ENCODE measurements around the gene CACYBP. TPM values are rescaled to one million over a fixed set of nuclear protein-coding genes. Genes with fewer than 3 reads are reported as not detected.

CACYBP gene
- total RNA-seq, 1 experiment from 2014 or later = 202 TPM

GRCh38 chr1:174954073-174954460, 45.7 kb upstream of the CACYBP start:
- Histone ChIP-seq H4K91ac (ENCODE audit: insufficient read length, low read depth, low read length) (no peak overlapping the region), H2BK12ac (ENCODE audit: insufficient read length, low read depth, low read length) (no peak overlapping the region), H2AFZ (ENCODE audit: low read length) (no peak overlapping the region), H4K5ac (ENCODE audit: insufficient read length, low read depth, low read length) (no peak overlapping the region), H3K23me2 (ENCODE audit: insufficient read length, low read depth, low read length, poor library complexity, severe bottlenecking) (no peaks in the 10 kb centered on the region), H3K27ac (ENCODE audit: insufficient read length, low read depth, low read length) (no peak overlapping the region), H3K9me3 (ENCODE audit: control insufficient read depth, low read depth, low read length) (no peaks in the 10 kb centered on the region), H3K23ac (ENCODE audit: insufficient read length, low read depth, low read length) (no peak overlapping the region), H2BK15ac (ENCODE audit: low read depth, low read length) (no peak overlapping the region), H3K79me2 (ENCODE audit: insufficient read depth, low read length) (peaks cover 2% of the 10 kb centered on the region; the same call in 1 of the 2 replicates), H2BK20ac (ENCODE audit: low read depth, low read length, poor library complexity, severe bottlenecking) (no peak overlapping the region), H3K9ac (ENCODE audit: extremely low read depth, insufficient read length, low read length) (no peak overlapping the region), H3K56ac (ENCODE audit: insufficient read length, low read depth, low read length) (no peak overlapping the region), H2BK120ac (ENCODE audit: low read depth, low read length, poor library complexity, severe bottlenecking) (no peak overlapping the region), H4K8ac (replicated peaks; ENCODE audit: insufficient read length, low read depth, low read length) (no peak overlapping the region), H3K18ac (ENCODE audit: insufficient read length, low read depth, low read length) (no peak overlapping the region), H3K27me3 (ENCODE audit: insufficient read depth, low read length) (no peaks in the 10 kb centered on the region), H3K4me1 (ENCODE audit: insufficient read depth, low read length) (no peaks in the 10 kb centered on the region; the same call in 1 of the 2 replicates), H3K4ac (ENCODE audit: low read depth, low read length) (no peak overlapping the region), H3K14ac (ENCODE audit: insufficient read depth, low read length) (no peak overlapping the region), H2AK5ac (ENCODE audit: insufficient read length, low read length) (no peak overlapping the region), H4K20me1 (ENCODE audit: control insufficient read depth, insufficient read depth, insufficient read length) (no peaks in the 10 kb centered on the region), H3T11ph (ENCODE audit: low read length) (no peak overlapping the region), H2BK5ac (ENCODE audit: insufficient read length, low read length) (no peak overlapping the region), H3K79me1 (ENCODE audit: insufficient read depth, low read depth, low read length, poor library complexity, severe bottlenecking) (peaks cover 7% of the 10 kb centered on the region), H3K4me2 (ENCODE audit: insufficient read depth, insufficient read length, low read length) (no peak overlapping the region)
- H3K9me3 Mint-ChIP-seq = no peaks in the 10 kb centered on the region
- H3K4me1 Mint-ChIP-seq = peaks cover 15 to 21% of the 10 kb centered on the region in 2 experiments
- no peaks in the 10 kb centered on the region for H3K27me3 Mint-ChIP-seq (ENCODE audit: low read depth)
- no peak for TF ChIP-seq CTCF (conservative IDR thresholded peaks at IDR 0.05)
- H3K4me3 Mint-ChIP-seq = no peak overlapping the region
- peaks cover 11 to 51% (median 48%) of the 10 kb centered on the region in 3 experiments; a peak in 6 of 7 replicates for H3K36me3 Mint-ChIP-seq (ENCODE audit: insufficient read depth in 1 of 3, low read depth in 3 of 3)
- H3K27ac Mint-ChIP-seq = peak overlapping the region in 2 of 3 experiments; percentile 20 to 79; a peak in 4 of 7 replicates
- DNase-seq = no peak

Data from H9 (cell line).